ENCODE measurements around the gene TOMM7.
"Not testable (repeated sequence)": the region's sequence is repeated elsewhere in the genome, so short reads cannot be mapped to it uniquely, and the experiment has no call there.

Gene TOMM7

DNA sequence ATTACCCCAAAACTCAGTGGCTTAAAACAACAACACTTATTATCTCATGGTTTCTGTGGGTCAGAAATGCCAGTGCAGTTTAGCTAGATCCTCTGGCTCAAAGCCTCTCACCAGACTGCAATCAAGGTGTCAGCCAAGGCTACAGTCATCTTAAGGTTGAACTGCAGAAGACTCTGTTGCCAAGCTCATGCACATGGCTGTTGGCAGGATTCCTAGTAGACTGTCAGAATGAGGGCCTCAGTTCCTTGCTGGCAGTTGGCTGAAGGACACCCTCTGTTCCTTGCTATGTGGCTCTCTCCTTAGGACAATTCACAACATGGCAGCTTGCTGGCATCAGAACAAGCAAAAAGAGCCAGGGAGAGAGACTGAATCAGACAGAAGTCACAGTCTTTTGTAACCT, 34.7 kb downstream of the TOMM7 start:
- DNase-seq (ENCODE audit: insufficient read length) (no peak), FAIRE-seq (no peak)
- TF ChIP-seq POLR2A (IDR thresholded peaks at IDR 0.05; ENCODE audit: low read depth, low read length) (no peak), TAF1 (IDR thresholded peaks at IDR 0.05; ENCODE audit: borderline replicate concordance, low read depth, low read length) (no peak), POLR2AphosphoS5 (IDR thresholded peaks at IDR 0.05; ENCODE audit: low read depth, low read length) (no peak)

- no peak for FAIRE-seq
- DNase-seq (ENCODE audit: insufficient read length) = no peak
Observed at GRCh38 chr7:22786290-22786932, 36.2 kb downstream of the TOMM7 start.

GRCh38 chr7:22784346-22784745, 38.3 kb downstream of the TOMM7 start:
- DNase-seq (ENCODE audit: insufficient read length) (no peak), FAIRE-seq (no peak)
- no peak for TF ChIP-seq POLR2AphosphoS5 (IDR thresholded peaks at IDR 0.05; ENCODE audit: low read depth, low read length)
- no peak for TF ChIP-seq TAF1 (IDR thresholded peaks at IDR 0.05; ENCODE audit: borderline replicate concordance, low read depth, low read length)
- TF ChIP-seq POLR2A (IDR thresholded peaks at IDR 0.05; ENCODE audit: low read depth, low read length) = no peak

More at GRCh38 chr7:22786290-22786932, 36.2 kb downstream of the TOMM7 start:
- TF ChIP-seq POLR2AphosphoS5 (IDR thresholded peaks at IDR 0.05; ENCODE audit: low read depth, low read length) (no peak), POLR2A (IDR thresholded peaks at IDR 0.05; ENCODE audit: low read depth, low read length) (no peak), TAF1 (IDR thresholded peaks at IDR 0.05; ENCODE audit: borderline replicate concordance, low read depth, low read length) (no peak)

DNA sequence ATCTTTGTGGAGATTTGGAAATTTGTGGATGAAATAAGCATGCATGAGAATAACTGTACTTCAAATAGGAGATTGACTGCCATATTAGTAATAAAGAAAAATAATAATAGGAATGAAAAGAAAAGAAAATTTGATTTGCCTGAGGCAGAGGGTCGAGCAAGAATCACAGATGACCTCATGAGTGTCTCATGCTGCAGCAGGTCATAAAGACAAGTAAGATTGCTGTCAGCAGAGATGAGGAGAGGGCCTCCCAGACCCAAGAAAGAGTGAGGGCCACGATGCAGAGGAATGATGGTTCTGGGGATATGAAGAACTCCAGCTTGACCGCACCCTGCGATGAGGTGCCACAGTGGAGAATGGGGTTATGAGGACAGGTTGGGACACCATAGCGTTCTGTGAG, 39.2 kb downstream of the TOMM7 start:
- no peak for FAIRE-seq
- TF ChIP-seq POLR2A (IDR thresholded peaks at IDR 0.05; ENCODE audit: low read depth, low read length) = no peak
- TF ChIP-seq POLR2AphosphoS5 (IDR thresholded peaks at IDR 0.05; ENCODE audit: low read depth, low read length) = no peak
- TF ChIP-seq TAF1 (IDR thresholded peaks at IDR 0.05; ENCODE audit: borderline replicate concordance, low read depth, low read length) = no peak
- no peak for DNase-seq (ENCODE audit: insufficient read length)

- no peak for TF ChIP-seq POLR2AphosphoS5 (IDR thresholded peaks at IDR 0.05; ENCODE audit: low read depth, low read length)
- TF ChIP-seq TAF1 (IDR thresholded peaks at IDR 0.05; ENCODE audit: borderline replicate concordance, low read depth, low read length) = no peak
- TF ChIP-seq POLR2A (IDR thresholded peaks at IDR 0.05; ENCODE audit: low read depth, low read length) = no peak
- FAIRE-seq (peak; percentile 88), DNase-seq (ENCODE audit: insufficient read length) (peak; percentile 64)
Observed at GRCh38 chr7:22782616-22783232, 39.9 kb downstream of the TOMM7 start.

- DNase-seq (ENCODE audit: insufficient read length) (no peak), FAIRE-seq (no peak)
- TF ChIP-seq POLR2A (IDR thresholded peaks at IDR 0.05; ENCODE audit: low read depth, low read length) (no peak), TAF1 (IDR thresholded peaks at IDR 0.05; ENCODE audit: borderline replicate concordance, low read depth, low read length) (no peak), POLR2AphosphoS5 (IDR thresholded peaks at IDR 0.05; ENCODE audit: low read depth, low read length) (no peak)
Observed at GRCh38 chr7:22781230-22781711, 41.4 kb downstream of the TOMM7 start.

DNA sequence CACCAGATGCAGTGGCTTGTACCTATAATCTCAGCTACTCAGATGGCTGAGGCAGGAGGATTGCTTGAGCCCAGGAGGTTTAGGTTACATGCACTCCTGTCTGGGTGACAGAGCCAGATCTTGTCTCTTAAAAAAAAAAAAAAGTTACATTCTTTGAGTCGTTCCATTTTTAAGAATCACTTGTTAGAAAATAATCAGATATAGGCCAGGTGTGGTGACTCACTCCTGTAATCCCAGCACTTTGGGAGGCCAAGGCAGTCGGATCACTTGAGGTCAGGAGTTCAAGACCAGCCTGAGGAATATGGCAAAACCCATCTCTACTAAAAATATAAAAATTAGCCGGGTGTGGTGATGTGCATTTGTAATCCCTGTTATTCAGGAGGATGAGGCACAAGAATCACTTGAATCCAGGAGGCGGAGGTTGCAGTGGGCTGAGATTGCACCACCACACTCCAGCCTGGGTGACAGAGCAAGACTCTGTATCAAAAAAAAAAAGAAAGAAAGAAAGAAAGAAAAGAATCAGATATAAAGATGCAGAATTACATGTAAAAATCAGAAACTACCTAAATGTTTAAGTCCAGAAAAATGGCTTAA, 42.8 kb downstream of the TOMM7 start:
- DNase-seq (ENCODE audit: insufficient read length); FAIRE-seq: not testable (repeated sequence)

- no peak for TF ChIP-seq POLR2A (IDR thresholded peaks at IDR 0.05; ENCODE audit: low read depth, low read length)
- TF ChIP-seq POLR2AphosphoS5 (IDR thresholded peaks at IDR 0.05; ENCODE audit: low read depth, low read length) = no peak
- TF ChIP-seq TAF1 (IDR thresholded peaks at IDR 0.05; ENCODE audit: borderline replicate concordance, low read depth, low read length) = no peak
- FAIRE-seq = no peak
Observed at GRCh38 chr7:22776964-22777363, 45.7 kb downstream of the TOMM7 start.

GRCh38 chr7:22772885-22773284, 49.8 kb downstream of the TOMM7 start:
- FAIRE-seq (no peak), DNase-seq (ENCODE audit: insufficient read length) (no peak)
- TF ChIP-seq TAF1 (IDR thresholded peaks at IDR 0.05; ENCODE audit: borderline replicate concordance, low read depth, low read length) = no peak
- TF ChIP-seq POLR2A (IDR thresholded peaks at IDR 0.05; ENCODE audit: low read depth, low read length) = no peak
- TF ChIP-seq POLR2AphosphoS5 (IDR thresholded peaks at IDR 0.05; ENCODE audit: low read depth, low read length) = no peak

More at GRCh38 chr7:22776964-22777363, 45.7 kb downstream of the TOMM7 start:
- DNase-seq (ENCODE audit: insufficient read length) = no peak

GRCh38 chr7:22771872-22772228, 50.8 kb downstream of the TOMM7 start:
- TF ChIP-seq POLR2AphosphoS5 (IDR thresholded peaks at IDR 0.05; ENCODE audit: low read depth, low read length) = no peak
- TF ChIP-seq TAF1 (IDR thresholded peaks at IDR 0.05; ENCODE audit: borderline replicate concordance, low read depth, low read length) = no peak
- no peak for TF ChIP-seq POLR2A (IDR thresholded peaks at IDR 0.05; ENCODE audit: low read depth, low read length)

GRCh38 chr7:22771194-22771871, 51.3 kb downstream of the TOMM7 start:
- FAIRE-seq (peak; percentile 17), DNase-seq (ENCODE audit: insufficient read length) (no peak)
- TF ChIP-seq TAF1 (IDR thresholded peaks at IDR 0.05; ENCODE audit: borderline replicate concordance, low read depth, low read length) (no peak), POLR2AphosphoS5 (IDR thresholded peaks at IDR 0.05; ENCODE audit: low read depth, low read length) (no peak), POLR2A (IDR thresholded peaks at IDR 0.05; ENCODE audit: low read depth, low read length) (no peak)

More at GRCh38 chr7:22771872-22772228, 50.8 kb downstream of the TOMM7 start:
- DNase-seq (ENCODE audit: insufficient read length) (no peak), FAIRE-seq (peak; percentile 14)
